Uterus (tissue), 4 donors: ENCODE results near the gene MRFAP1. TPM values are rescaled to one million over a fixed set of nuclear protein-coding genes. Genes with fewer than 3 reads are reported as not detected.

ENCODE experiments used
- DNase-seq, 2 donors: peaks; one replicate each; pipeline ENCODE4 v3.0.0-alpha.2; 2019 to 2020
- H3K27ac ChIP-seq, 2 donors: fragments of 200-600 bp; sonication (generic); 1 replicate in 1 of 2; 2 replicates in 1 of 2; pipeline ENCODE4 v1.5.1; 2016 to 2018
- H3K27me3 ChIP-seq, 2 donors: fragments of 200-600 bp; sonication (generic); one replicate each; pipeline ENCODE4 v1.5.1; 2018 to 2019; ENCODE audit warnings: control low read depth in 1 of 2
- H3K36me3 ChIP-seq, 2 donors: fragments of 200-600 bp; sonication (generic); one replicate each; pipeline ENCODE4 v1.5.1; 2019; ENCODE audit warnings: control low read depth in 1 of 2
- H3K4me1 ChIP-seq, 2 donors: fragments of 200-600 bp; sonication (generic); one replicate each; pipeline ENCODE4 v1.5.1; 2018 to 2019; ENCODE audit warnings: control low read depth in 1 of 2
- H3K4me3 ChIP-seq, 2 donors: fragments of 200-600 bp; sonication (generic); 1 replicate in 1 of 2; 2 replicates in 1 of 2; pipeline ENCODE4 v1.5.1; 2018 to 2019; ENCODE audit warnings: mild to moderate bottlenecking in 1 of 2
- H3K9me3 ChIP-seq, 2 donors: fragments of 200-600 bp; sonication (generic); one replicate each; pipeline ENCODE4 v1.5.1; 2019; ENCODE audit warnings: control low read depth in 1 of 2
- CTCF ChIP-seq, 4 experiments: fragments of 200-600 bp in 2 of 4; fragments of 450-650 bp in 2 of 4; sonication (generic) in 2 of 4; IDR thresholded peaks; one replicate each; pipeline ENCODE4 v1.5.1; 2016 to 2019; ENCODE audit warnings: antibody characterized with exemption in 4 of 4, mild to moderate bottlenecking in 2 of 4, moderate library complexity in 1 of 4
- POLR2A ChIP-seq, 2 donors: fragments of 450-650 bp; IDR thresholded peaks; one replicate each; pipeline ENCODE4 v1.6.1; 2016; ENCODE audit warnings: antibody characterized with exemption in 2 of 2, mild to moderate bottlenecking in 1 of 2, moderate library complexity in 1 of 2
- intact Hi-C: fragments of 100-400 bp; cut with DNase I; formaldehyde crosslinking; loops from one replicate; pipeline ENCODE4 v1.15.1; 2023; ENCODE audit warnings: low total_unique reads
- total RNA-seq, 4 donors: library from RNA; depleted of rRNA in 3 of 4; stranded (reverse); fragments of >200 nt in 3 of 4; gene quantifications; one replicate each; pipeline versions ENCODE4 v1.1.0 to v1.2.4, GENCODE V29; 2014 to 2023
- donor health status: DM: yes; HTN: yes; CAD: no.

MRFAP1 gene
- total RNA-seq, 4 donors from 2014 or later: 29.2 to 263 (median 174) TPM

- DNase-seq: no peak
- intact Hi-C loops: no loop called here
- no peak overlapping the region for H3K27ac ChIP-seq
- no peak overlapping the region for H3K4me3 ChIP-seq
- H3K9me3 ChIP-seq: no peaks in the 10 kb centered on the region
- H3K27me3 ChIP-seq: no peaks in the 10 kb centered on the region
- no peaks in the 10 kb centered on the region for H3K4me1 ChIP-seq
- no peaks in the 10 kb centered on the region for H3K36me3 ChIP-seq
- TF ChIP-seq POLR2A (IDR thresholded peaks at IDR 0.05) (no peak), CTCF (IDR thresholded peaks at IDR 0.05) (no peak)
Measured at GRCh38 chr4:6682862-6683590, 42.5 kb downstream of the MRFAP1 start.

GRCh38 chr4:6684656-6685055, 44.2 kb downstream of the MRFAP1 start:
- DNase-seq: no peak
- Histone ChIP-seq H3K4me1 (no peaks in the 10 kb centered on the region), H3K4me3 (no peak overlapping the region), H3K27ac (no peak overlapping the region), H3K36me3 (no peaks in the 10 kb centered on the region), H3K27me3 (no peaks in the 10 kb centered on the region), H3K9me3 (no peaks in the 10 kb centered on the region)
- intact Hi-C loops: no loop called here
- TF ChIP-seq CTCF (IDR thresholded peaks at IDR 0.05): no peak
- no peak for TF ChIP-seq POLR2A (IDR thresholded peaks at IDR 0.05)

GRCh38 chr4:6686104-6686787, 45.8 kb downstream of the MRFAP1 start:
- no peaks in the 10 kb centered on the region for H3K9me3 ChIP-seq
- H3K4me3 ChIP-seq: no peak overlapping the region
- no peaks in the 10 kb centered on the region for H3K36me3 ChIP-seq
- DNase-seq: no peak
- no peaks in the 10 kb centered on the region for H3K4me1 ChIP-seq
- intact Hi-C loops: no loop called here
- no peaks in the 10 kb centered on the region for H3K27me3 ChIP-seq
- TF ChIP-seq CTCF (IDR thresholded peaks at IDR 0.05) (no peak), POLR2A (IDR thresholded peaks at IDR 0.05) (no peak)
- no peak overlapping the region for H3K27ac ChIP-seq

- Histone ChIP-seq H3K27me3 (no peaks in the 10 kb centered on the region), H3K36me3 (no peaks in the 10 kb centered on the region), H3K4me3 (no peak overlapping the region), H3K4me1 (no peaks in the 10 kb centered on the region), H3K27ac (peak overlapping the region in 1 of 2 donors; percentile 13), H3K9me3 (no peaks in the 10 kb centered on the region)
- no peak for DNase-seq
- intact Hi-C loops: no loop called here
- no peak for TF ChIP-seq POLR2A (IDR thresholded peaks at IDR 0.05)
- no peak for TF ChIP-seq CTCF (IDR thresholded peaks at IDR 0.05)
Measured at GRCh38 chr4:6687947-6688878, 47.7 kb downstream of the MRFAP1 start.
